Cardiac muscle cell (in vitro differentiated cells and primary cell): Measurements from ENCODE around the gene TNFRSF1B. TPM values are rescaled to one million over a fixed set of nuclear protein-coding genes. Genes with fewer than 3 reads are reported as not detected.

Experiments
- DNase-seq, 2 donors: peaks; one replicate each; pipeline versions ENCODE4 v3.0.0 to v3.0.0-alpha.2; 2010 to 2017; ENCODE audit warnings: low read depth in 1 of 2, low spot score in 1 of 2
- H3K27ac ChIP-seq: fragments of 200-600 bp; sonication (generic); 2 replicates; pipeline ENCODE4 v1.5.1; 2016
- H3K27me3 ChIP-seq: fragments of 200-600 bp; sonication (generic); 2 replicates; pipeline ENCODE4 v1.6.0; 2016; ENCODE audit warnings: control low read depth
- H3K36me3 ChIP-seq: fragments of 200-600 bp; sonication (generic); 2 replicates; pipeline ENCODE4 v1.5.1; 2016; ENCODE audit warnings: control low read depth
- H3K4me1 ChIP-seq: fragments of 200-600 bp; sonication (generic); 2 replicates; pipeline ENCODE4 v1.8.1; 2017; ENCODE audit warnings: low read depth, mild to moderate bottlenecking, mixed run types
- H3K4me3 ChIP-seq: fragments of 200-600 bp; sonication (generic); 2 replicates; pipeline ENCODE4 v1.5.1; 2016; ENCODE audit warnings: mild to moderate bottlenecking
- H3K9me3 ChIP-seq: fragments of 200-600 bp; sonication (generic); 2 replicates; pipeline ENCODE4 v1.5.1; 2017; ENCODE audit warnings: low read depth, mild to moderate bottlenecking, control low read depth
- CTCF ChIP-seq: IDR thresholded peaks from 2 replicates; pipeline ENCODE4 v1.5.1; 2012; ENCODE audit warnings: low read depth, mild to moderate bottlenecking, low read length
- polyA plus RNA-seq: library from polyadenylated mRNA; unstranded; fragments of >200 nt; fragmentation: Nextera tagmentation; extraction: Ambion mirVana; gene quantifications from 2 replicates; pipeline ENCODE4 v1.2.1, GENCODE V29; 2016
- total RNA-seq: library from RNA; depleted of rRNA; stranded (reverse); fragments of >200 nt; gene quantifications from 2 replicates; pipeline ENCODE4 v1.2.3, GENCODE V29; 2016

TNFRSF1B gene
- total and polyA plus RNA-seq, 2 experiments from 2014 or later = 0.27 TPM; not detected in 1

GRCh38 chr1:12204140-12204539 lies 37.3 kb downstream of the TNFRSF1B start:
- H3K4me1 ChIP-seq = no peaks in the 10 kb centered on the region
- TF ChIP-seq CTCF = no peak
- H3K4me3 ChIP-seq = no peak overlapping the region
- no peaks in the 10 kb centered on the region for H3K9me3 ChIP-seq
- no peak for DNase-seq
- no peaks in the 10 kb centered on the region for H3K36me3 ChIP-seq
- H3K27me3 ChIP-seq = no peaks in the 10 kb centered on the region
- H3K27ac ChIP-seq = no peak overlapping the region

- H3K36me3 ChIP-seq = no peaks in the 10 kb centered on the region
- H3K4me3 ChIP-seq = no peak overlapping the region
- H3K27ac ChIP-seq = no peak overlapping the region
- H3K4me1 ChIP-seq = no peaks in the 10 kb centered on the region
- DNase-seq = no peak
- no peak for TF ChIP-seq CTCF
- H3K9me3 ChIP-seq = no peaks in the 10 kb centered on the region
- H3K27me3 ChIP-seq = no peaks in the 10 kb centered on the region
These were observed 38.2 kb downstream of the TNFRSF1B start for GRCh38 chr1:12204754-12205658.

GRCh38 chr1:12206238-12206637 lies 39.4 kb downstream of the TNFRSF1B start:
- H3K4me3 ChIP-seq = no peak overlapping the region
- no peaks in the 10 kb centered on the region for H3K4me1 ChIP-seq
- no peak overlapping the region for H3K27ac ChIP-seq
- DNase-seq = no peak
- TF ChIP-seq CTCF = no peak
- H3K27me3 ChIP-seq = no peaks in the 10 kb centered on the region
- H3K36me3 ChIP-seq = no peaks in the 10 kb centered on the region
- H3K9me3 ChIP-seq = no peaks in the 10 kb centered on the region

GRCh38 chr1:12206792-12207424 lies 40.1 kb downstream of the TNFRSF1B start:
- no peak for TF ChIP-seq CTCF
- H3K36me3 ChIP-seq = no peaks in the 10 kb centered on the region
- no peaks in the 10 kb centered on the region for H3K9me3 ChIP-seq
- no peak overlapping the region for H3K27ac ChIP-seq
- no peak for DNase-seq
- no peak overlapping the region for H3K4me3 ChIP-seq
- H3K27me3 ChIP-seq = no peaks in the 10 kb centered on the region
- H3K4me1 ChIP-seq = no peaks in the 10 kb centered on the region

- Histone ChIP-seq H3K9me3 (no peaks in the 10 kb centered on the region), H3K4me3 (no peak overlapping the region), H3K27ac (no peak overlapping the region), H3K36me3 (no peaks in the 10 kb centered on the region), H3K4me1 (no peaks in the 10 kb centered on the region), H3K27me3 (no peaks in the 10 kb centered on the region)
- TF ChIP-seq CTCF = no peak
- DNase-seq = no peak
These were observed 41.5 kb downstream of the TNFRSF1B start for GRCh38 chr1:12208271-12208670.
